Measurements from ENCODE around the gene UCN.

- TF ChIP-seq CTCF (IDR thresholded peaks at IDR 0.05; ENCODE audit: low read depth, low read length) (no peak), EZH2phosphoT487 (IDR thresholded peaks at IDR 0.05; ENCODE audit: low read depth) (no peak)
These were observed 25.4 kb downstream of the UCN start for GRCh38 chr2:27282892-27283291.
